CD4-positive, alpha-beta T cell (primary cell): Measurements from ENCODE around the gene BTBD16. TPM values are rescaled to one million over a fixed set of nuclear protein-coding genes. Genes with fewer than 3 reads are reported as not detected.

Experiments
- ATAC-seq: fragments of 200-7000 bp; cut with Tn5 transposase; one replicate; pipeline ENCODE4 v1.10.0; 2022; ENCODE audit warnings: mild to moderate bottlenecking; ENCODE audit not compliant: poor library complexity
- CTCF ChIA-PET: fragments of 350-600 bp; sonication (Branson Sonifier 250); formaldehyde crosslinking; loops from one replicate; lab custom pipeline; 2021; ENCODE audit warnings: antibody characterized with exemption, inconsistent platforms; lab: Charles Lee
- POLR2A ChIA-PET: fragments of 350-600 bp; sonication (Branson Sonifier 250); formaldehyde crosslinking; loops from one replicate; lab custom pipeline; 2021; ENCODE audit warnings: antibody characterized with exemption, inconsistent platforms; lab: Charles Lee
- DNase-seq, 14 experiments: peaks; one replicate each; pipeline ENCODE4 v3.0.0-alpha.2; 2013 to 2020; ENCODE audit warnings: mixed read lengths in 2 of 14
- H3K27ac ChIP-seq, 2 donors: one replicate each; pipeline versions ENCODE4 v1.5.1 to v1.7.0; 2013; ENCODE audit warnings: low read length in 2 of 2, low read depth in 1 of 2, mild to moderate bottlenecking in 1 of 2
- H3K27me3 ChIP-seq, 2 experiments: 1 replicate in 1 of 2; 2 replicates in 1 of 2; pipeline versions ENCODE4 v1.6.1 to v1.7.0; 2013; ENCODE audit warnings: low read length in 2 of 2, control low read depth in 1 of 2, mild to moderate bottlenecking in 1 of 2, moderate library complexity in 1 of 2; ENCODE audit not compliant: insufficient read depth in 2 of 2, control insufficient read depth in 1 of 2
- H3K36me3 ChIP-seq: one replicate; pipeline ENCODE4 v1.6.1; 2013; ENCODE audit warnings: low read length, control low read depth; ENCODE audit not compliant: insufficient read depth
- H3K4me1 ChIP-seq: one replicate; pipeline ENCODE4 v1.6.1; 2013; ENCODE audit warnings: low read length, control low read depth; ENCODE audit not compliant: insufficient read depth
- H3K4me3 ChIP-seq: one replicate; pipeline ENCODE4 v1.5.1; 2013; ENCODE audit warnings: mild to moderate bottlenecking, low read length, moderate library complexity
- H3K9me3 ChIP-seq, 2 experiments: 1 replicate in 1 of 2; 2 replicates in 1 of 2; pipeline versions ENCODE4 v1.6.1 to v1.7.0; 2013; ENCODE audit warnings: low read length in 2 of 2, mild to moderate bottlenecking in 2 of 2, control low read depth in 1 of 2, moderate library complexity in 1 of 2; ENCODE audit not compliant: control insufficient read depth in 1 of 2, insufficient read depth in 1 of 2
- H3K27ac Mint-ChIP-seq: one replicate; pipeline ENCODE4 v1.8.0; 2020; ENCODE audit warnings: mixed read lengths
- H3K27me3 Mint-ChIP-seq: one replicate; pipeline ENCODE4 v1.8.0; 2021; ENCODE audit warnings: mixed read lengths
- H3K36me3 Mint-ChIP-seq: one replicate; pipeline ENCODE4 v1.8.0; 2021; ENCODE audit warnings: low read depth, mixed read lengths
- H3K4me1 Mint-ChIP-seq: one replicate; pipeline ENCODE4 v1.8.0; 2021; ENCODE audit warnings: low read depth, mixed read lengths
- H3K4me3 Mint-ChIP-seq: one replicate; pipeline ENCODE4 v1.8.0; 2020; ENCODE audit warnings: mild to moderate bottlenecking, mixed read lengths
- H3K9me3 Mint-ChIP-seq: one replicate; pipeline ENCODE4 v1.8.0; 2020; ENCODE audit warnings: mixed read lengths
- intact Hi-C, 2 experiments: fragments of 100-400 bp; cut with DNase I in 1 of 2; cut with micrococcal nuclease in 1 of 2; formaldehyde crosslinking; loops; one replicate each; pipeline versions ENCODE4 v1.15.1 to v1.9.0; 2023 to 2025; cut with DNase I, micrococcal nuclease
- total RNA-seq, 174 experiments: library from RNA in 2 of 174; stranded (reverse) in 2 of 174; gene quantifications; one replicate each; pipeline ENCODE4 v1.2.3 and lab custom pipeline; 2021 to 2026
- TF ChIP-seq, protein P1 (sequence below): fragments of 200-600 bp; IDR thresholded peaks from one replicate; pipeline ENCODE4 v1.8.0; 2022; ENCODE audit warnings: antibody characterized with exemption, mild to moderate bottlenecking

The BTBD16 gene
- total RNA-seq, 2 experiments from 2014 or later = not detected

DNA sequence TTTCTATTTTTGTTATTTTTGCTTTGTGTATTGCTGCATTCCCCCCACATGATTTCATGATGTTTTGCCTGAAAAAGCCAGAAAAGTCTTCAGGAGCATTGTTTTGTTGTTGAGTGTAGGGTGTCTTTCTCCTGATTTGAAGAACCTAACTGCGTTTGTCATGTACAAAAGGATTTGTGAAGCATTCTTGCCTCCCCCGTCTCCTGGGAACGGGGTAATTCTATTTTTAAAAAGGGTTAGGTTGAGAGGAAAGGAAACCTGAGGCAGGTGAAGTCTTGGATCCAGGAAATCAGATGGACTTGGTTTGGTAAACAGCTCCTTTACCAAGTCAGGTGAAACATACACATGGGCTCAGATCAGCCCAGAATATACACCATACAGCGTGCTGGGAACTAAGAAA is 26.0 kb upstream of the BTBD16 start:
- no peaks in the 10 kb centered on the region for H3K36me3 ChIP-seq
- Mint-ChIP-seq H3K9me3 (no peaks in the 10 kb centered on the region), H3K4me3 (no peak overlapping the region), H3K36me3 (no peaks in the 10 kb centered on the region), H3K4me1 (no peaks in the 10 kb centered on the region), H3K27ac (no peak overlapping the region), H3K27me3 (no peaks in the 10 kb centered on the region)
- DNase-seq (no peak), ATAC-seq (no peak)
- intact Hi-C loops = no loop called here
- H3K4me1 ChIP-seq = no peaks in the 10 kb centered on the region
- ChIA-PET CTCF (no interaction called here), POLR2A (no interaction called here)
- H3K9me3 ChIP-seq = no peaks in the 10 kb centered on the region
- no peak overlapping the region for H3K4me3 ChIP-seq
- H3K27me3 ChIP-seq = no peaks in the 10 kb centered on the region
- TF ChIP-seq, protein P1, sequence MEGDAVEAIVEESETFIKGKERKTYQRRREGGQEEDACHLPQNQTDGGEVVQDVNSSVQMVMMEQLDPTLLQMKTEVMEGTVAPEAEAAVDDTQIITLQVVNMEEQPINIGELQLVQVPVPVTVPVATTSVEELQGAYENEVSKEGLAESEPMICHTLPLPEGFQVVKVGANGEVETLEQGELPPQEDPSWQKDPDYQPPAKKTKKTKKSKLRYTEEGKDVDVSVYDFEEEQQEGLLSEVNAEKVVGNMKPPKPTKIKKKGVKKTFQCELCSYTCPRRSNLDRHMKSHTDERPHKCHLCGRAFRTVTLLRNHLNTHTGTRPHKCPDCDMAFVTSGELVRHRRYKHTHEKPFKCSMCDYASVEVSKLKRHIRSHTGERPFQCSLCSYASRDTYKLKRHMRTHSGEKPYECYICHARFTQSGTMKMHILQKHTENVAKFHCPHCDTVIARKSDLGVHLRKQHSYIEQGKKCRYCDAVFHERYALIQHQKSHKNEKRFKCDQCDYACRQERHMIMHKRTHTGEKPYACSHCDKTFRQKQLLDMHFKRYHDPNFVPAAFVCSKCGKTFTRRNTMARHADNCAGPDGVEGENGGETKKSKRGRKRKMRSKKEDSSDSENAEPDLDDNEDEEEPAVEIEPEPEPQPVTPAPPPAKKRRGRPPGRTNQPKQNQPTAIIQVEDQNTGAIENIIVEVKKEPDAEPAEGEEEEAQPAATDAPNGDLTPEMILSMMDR = no peak
- no peak overlapping the region for H3K27ac ChIP-seq

- no peak for DNase-seq
Observed at GRCh38 chr10:122245897-122246296, 25.2 kb upstream of the BTBD16 start.

GRCh38 chr10:122246830-122247520 is 24.1 kb upstream of the BTBD16 start:
- no peak overlapping the region for H3K27ac Mint-ChIP-seq
- TF ChIP-seq, protein P1 = no peak
- Histone ChIP-seq H3K4me3 (no peak overlapping the region), H3K4me1 (no peaks in the 10 kb centered on the region), H3K27ac (no peak overlapping the region), H3K36me3 (no peaks in the 10 kb centered on the region), H3K27me3 (no peaks in the 10 kb centered on the region), H3K9me3 (no peaks in the 10 kb centered on the region)
- no peaks in the 10 kb centered on the region for H3K9me3 Mint-ChIP-seq
- H3K4me3 Mint-ChIP-seq = no peak overlapping the region
- ChIA-PET CTCF (no interaction called here), POLR2A (no interaction called here)
- DNase-seq (no peak), ATAC-seq (no peak)
- H3K36me3 Mint-ChIP-seq = no peaks in the 10 kb centered on the region
- H3K4me1 Mint-ChIP-seq = no peaks in the 10 kb centered on the region
- intact Hi-C loops = no loop called here
- H3K27me3 Mint-ChIP-seq = no peaks in the 10 kb centered on the region

More at GRCh38 chr10:122245897-122246296, 25.2 kb upstream of the BTBD16 start:
- TF ChIP-seq, protein P1 = no peak
- intact Hi-C loops = no loop called here
- Mint-ChIP-seq H3K27me3 (no peaks in the 10 kb centered on the region), H3K27ac (no peak overlapping the region), H3K4me1 (no peaks in the 10 kb centered on the region), H3K4me3 (no peak overlapping the region), H3K9me3 (no peaks in the 10 kb centered on the region), H3K36me3 (no peaks in the 10 kb centered on the region)
- Histone ChIP-seq H3K27ac (no peak overlapping the region), H3K4me1 (no peaks in the 10 kb centered on the region), H3K4me3 (no peak overlapping the region), H3K27me3 (no peaks in the 10 kb centered on the region), H3K9me3 (no peaks in the 10 kb centered on the region), H3K36me3 (no peaks in the 10 kb centered on the region)
- POLR2A ChIA-PET = no interaction called here
- CTCF ChIA-PET = no interaction called here
- no peak for ATAC-seq
